ENCODE results near the gene CWC25.
"Not testable (repeated sequence)": the region's sequence is repeated elsewhere in the genome, so short reads cannot be mapped to it uniquely, and the experiment has no call there.

Gene CWC25

GRCh38 chr17:38824899-38825761 is at the start of gene CWC25:
Gene CWC25 (minus strand): TSS chr17:38825321. CDS start chr17:38825183, 138 bp downstream.
- DNase-seq = peak; percentile 72

GRCh38 chr17:38873640-38874380 is 48.7 kb upstream of the CWC25 start:
- no peak for DNase-seq

GRCh38 chr17:38872671-38873385 is 47.7 kb upstream of the CWC25 start:
- no peak for DNase-seq

GRCh38 chr17:38872027-38872511 is 46.9 kb upstream of the CWC25 start:
- DNase-seq = no peak

GRCh38 chr17:38871247-38872015 is 46.3 kb upstream of the CWC25 start:
- DNase-seq = no peak

- DNase-seq = no peak
Measured at GRCh38 chr17:38870259-38871165, 45.4 kb upstream of the CWC25 start.

GRCh38 chr17:38869526-38870258 is 44.6 kb upstream of the CWC25 start, which contains the start of gene LASP1:
Gene LASP1 (plus strand): TSS chr17:38870058. CDS start chr17:38870190, 132 bp downstream.
- peak; percentile 42 for DNase-seq

- peak; percentile 42 for DNase-seq
Measured at GRCh38 chr17:38868817-38869525, 43.9 kb upstream of the CWC25 start.

- DNase-seq = peak; percentile 58
Measured at GRCh38 chr17:38867968-38868816, 43.1 kb upstream of the CWC25 start.

GRCh38 chr17:38867179-38867967 is 42.3 kb upstream of the CWC25 start:
- peak; percentile 58 for DNase-seq

GRCh38 chr17:38864636-38865398 is 39.7 kb upstream of the CWC25 start:
- no peak for DNase-seq

GRCh38 chr17:38861399-38861843 is 36.3 kb upstream of the CWC25 start:
- no peak for DNase-seq

GRCh38 chr17:38857271-38857670 is 32.1 kb upstream of the CWC25 start:
- no peak for DNase-seq

GRCh38 chr17:38855101-38855714 is 30.1 kb upstream of the CWC25 start:
- DNase-seq = not testable (repeated sequence)

- peak; percentile 96 for DNase-seq
Measured at GRCh38 chr17:38853292-38854219, 28.4 kb upstream of the CWC25 start, which contains the start of gene RPL23. Gene RPL23 (minus strand): TSS chr17:38853721. CDS start chr17:38853710, 11 bp downstream.
